ENCODE data around the gene ERVMER34-1.

The ERVMER34-1 gene

GRCh38 chr4:52750819-52751486 lies at the start of gene ERVMER34-1:
Gene ERVMER34-1, minus strand, starts transcription at chr4:52751425. Its CDS starts 5,905 bp downstream, at chr4:52745520.
- peak; percentile 68 for DNase-seq (ENCODE audit: low spot score)

GRCh38 chr4:52799813-52800212 lies 48.6 kb upstream of the ERVMER34-1 start:
- no peak for DNase-seq (ENCODE audit: low spot score)

GRCh38 chr4:52795533-52795932 lies 44.3 kb upstream of the ERVMER34-1 start:
- DNase-seq (ENCODE audit: low spot score) = no peak

GRCh38 chr4:52791936-52792335 lies 40.7 kb upstream of the ERVMER34-1 start:
- DNase-seq (ENCODE audit: low spot score) = no peak

GRCh38 chr4:52789774-52790173 lies 38.5 kb upstream of the ERVMER34-1 start:
- DNase-seq (ENCODE audit: low spot score) = no peak

- DNase-seq (ENCODE audit: low spot score) = no peak
Measured at GRCh38 chr4:52788806-52789205, 37.6 kb upstream of the ERVMER34-1 start.

GRCh38 chr4:52783069-52783468 lies 31.8 kb upstream of the ERVMER34-1 start:
- DNase-seq (ENCODE audit: low spot score) = no peak

- no peak for DNase-seq (ENCODE audit: low spot score)
Measured at GRCh38 chr4:52780617-52781354, 29.6 kb upstream of the ERVMER34-1 start.

GRCh38 chr4:52780206-52780605 lies 29.0 kb upstream of the ERVMER34-1 start:
- no peak for DNase-seq (ENCODE audit: low spot score)

- DNase-seq (ENCODE audit: low spot score) = no peak
Measured at GRCh38 chr4:52760256-52760655, 9.0 kb upstream of the ERVMER34-1 start.

GRCh38 chr4:52755426-52755825 lies 4.2 kb upstream of the ERVMER34-1 start:
- DNase-seq (ENCODE audit: low spot score) = no peak

GRCh38 chr4:52752936-52753335 lies 1.7 kb upstream of the ERVMER34-1 start:
- DNase-seq (ENCODE audit: low spot score) = no peak

GRCh38 chr4:52751487-52751911 lies 274 bp upstream of the ERVMER34-1 start:
- DNase-seq (ENCODE audit: low spot score) = peak; percentile 81

GRCh38 chr4:52750213-52750612 lies 1.0 kb downstream of the ERVMER34-1 start:
- DNase-seq (ENCODE audit: low spot score) = no peak

GRCh38 chr4:52748432-52748831 lies 2.8 kb downstream of the ERVMER34-1 start:
- DNase-seq (ENCODE audit: low spot score) = no peak

GRCh38 chr4:52744588-52744987 lies 6.6 kb downstream of the ERVMER34-1 start:
- DNase-seq (ENCODE audit: low spot score) = no peak

GRCh38 chr4:52743444-52744019 lies 7.7 kb downstream of the ERVMER34-1 start:
- DNase-seq (ENCODE audit: low spot score) = no peak

- no peak for DNase-seq (ENCODE audit: low spot score)
Measured at GRCh38 chr4:52729586-52729985, 21.6 kb downstream of the ERVMER34-1 start.

- DNase-seq (ENCODE audit: low spot score) = no peak
Measured at GRCh38 chr4:52728691-52729240, 22.5 kb downstream of the ERVMER34-1 start.

- DNase-seq (ENCODE audit: low spot score) = no peak
Measured at GRCh38 chr4:52726826-52727580, 24.2 kb downstream of the ERVMER34-1 start.

- DNase-seq (ENCODE audit: low spot score) = peak; percentile 95
Measured at GRCh38 chr4:52721968-52722815, 29.0 kb downstream of the ERVMER34-1 start.

Measured in HuH-7.5 (cell line).